ENCODE results near the gene STXBP1. TPM values are rescaled to one million over a fixed set of nuclear protein-coding genes. Genes with fewer than 3 reads are reported as not detected.

The STXBP1 gene
- total and polyA plus RNA-seq, 2 of the 13 experiments (the other 11 are each of a cell fraction or from before 2014, with no cell fraction given): 2.9 TPM

DNA sequence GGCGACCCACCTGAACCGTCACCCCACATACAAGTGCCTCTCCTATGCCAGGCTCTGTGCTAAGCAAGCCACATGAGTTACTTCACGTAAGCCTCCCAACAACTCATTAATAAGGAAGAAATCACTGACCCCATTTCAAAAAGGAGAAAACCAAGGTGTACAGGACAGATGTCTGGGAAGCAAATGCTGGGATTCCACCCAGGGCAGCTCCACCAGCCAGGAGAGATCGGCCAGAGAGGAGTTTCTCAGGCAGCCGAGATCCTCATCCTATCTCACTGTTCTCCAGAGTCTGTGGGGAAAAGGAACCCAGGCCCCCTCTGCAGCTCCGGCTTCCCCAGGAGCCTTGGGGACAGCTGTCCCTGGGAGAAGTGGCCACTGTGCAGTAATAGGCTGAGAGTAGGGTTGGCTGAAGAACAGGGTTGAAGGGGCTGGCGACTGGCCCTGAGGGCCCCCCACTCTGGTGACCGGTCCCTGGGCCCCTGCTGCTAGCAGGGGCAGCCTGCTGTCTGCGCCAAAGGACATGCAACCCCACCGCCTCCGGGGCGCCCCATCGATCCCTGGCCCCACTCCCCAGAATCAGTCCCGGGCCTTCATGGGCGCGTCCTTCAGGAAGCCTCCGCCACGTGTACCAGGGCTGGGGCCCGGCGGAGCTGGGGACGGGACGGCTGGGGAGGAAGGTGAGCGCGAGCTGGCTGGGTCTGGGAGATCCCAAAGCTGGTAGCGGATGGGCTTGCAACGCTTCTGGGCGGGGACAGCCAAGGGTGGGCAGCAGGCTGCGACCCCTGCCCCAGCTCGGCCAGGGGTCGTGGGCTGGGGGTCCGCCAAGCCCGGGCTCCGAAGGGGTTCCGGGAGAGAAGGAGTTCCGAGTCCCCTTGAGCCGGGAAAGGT, 44.1 kb upstream of the STXBP1 start (continued):
- TF ChIP-seq KDM4B (CRISPR knock-in tag; IDR thresholded peaks at IDR 0.05) (no peak), ZNF160 (CRISPR knock-in tag; IDR thresholded peaks at IDR 0.05) (no peak), ZNF564 (CRISPR knock-in tag; IDR thresholded peaks at IDR 0.05) (0 out of 2 replicates have a peak, but pooled peaks have one; percentile 47), ZNF891 (CRISPR knock-in tag; IDR thresholded peaks at IDR 0.05) (no peak), ZSCAN29 (CRISPR knock-in tag; conservative IDR thresholded peaks at IDR 0.05) (no peak), GABPB1 (CRISPR knock-in tag; IDR thresholded peaks at IDR 0.05) (0 out of 2 replicates have a peak, but pooled peaks have one; percentile 40), SETDB1 (CRISPR knock-in tag; IDR thresholded peaks at IDR 0.05; ENCODE audit: borderline replicate concordance) (no peak), SP5 (CRISPR knock-in tag; IDR thresholded peaks at IDR 0.05; ENCODE audit: borderline replicate concordance, low read depth) (no peak), MXI1 (IDR thresholded peaks at IDR 0.05; ENCODE audit: borderline replicate concordance, low read depth, low read length) (peak; percentile 53; the same call in 1 of the 3 replicates), ZNF3 (CRISPR knock-in tag; IDR thresholded peaks at IDR 0.05) (no peak), HNRNPL (IDR thresholded peaks at IDR 0.05; ENCODE audit: low read depth, low read length) (0 out of 2 replicates have a peak, but pooled peaks have one; percentile 24), ZNF768 (CRISPR knock-in tag; IDR thresholded peaks at IDR 0.05) (no peak; the same call in 1 of the 2 replicates), NFRKB (IDR thresholded peaks at IDR 0.05) (no peak), YEATS2 (CRISPR knock-in tag; IDR thresholded peaks at IDR 0.05; ENCODE audit: borderline replicate concordance) (peak; percentile 30; the same call in 1 of the 2 replicates), GABPA (IDR thresholded peaks at IDR 0.05; ENCODE audit: low read depth, low read length) (no peak), GABPA (CRISPR knock-in tag; IDR thresholded peaks at IDR 0.05; ENCODE audit: low read depth) (no peak)
- TF ChIP-seq, protein P1, sequence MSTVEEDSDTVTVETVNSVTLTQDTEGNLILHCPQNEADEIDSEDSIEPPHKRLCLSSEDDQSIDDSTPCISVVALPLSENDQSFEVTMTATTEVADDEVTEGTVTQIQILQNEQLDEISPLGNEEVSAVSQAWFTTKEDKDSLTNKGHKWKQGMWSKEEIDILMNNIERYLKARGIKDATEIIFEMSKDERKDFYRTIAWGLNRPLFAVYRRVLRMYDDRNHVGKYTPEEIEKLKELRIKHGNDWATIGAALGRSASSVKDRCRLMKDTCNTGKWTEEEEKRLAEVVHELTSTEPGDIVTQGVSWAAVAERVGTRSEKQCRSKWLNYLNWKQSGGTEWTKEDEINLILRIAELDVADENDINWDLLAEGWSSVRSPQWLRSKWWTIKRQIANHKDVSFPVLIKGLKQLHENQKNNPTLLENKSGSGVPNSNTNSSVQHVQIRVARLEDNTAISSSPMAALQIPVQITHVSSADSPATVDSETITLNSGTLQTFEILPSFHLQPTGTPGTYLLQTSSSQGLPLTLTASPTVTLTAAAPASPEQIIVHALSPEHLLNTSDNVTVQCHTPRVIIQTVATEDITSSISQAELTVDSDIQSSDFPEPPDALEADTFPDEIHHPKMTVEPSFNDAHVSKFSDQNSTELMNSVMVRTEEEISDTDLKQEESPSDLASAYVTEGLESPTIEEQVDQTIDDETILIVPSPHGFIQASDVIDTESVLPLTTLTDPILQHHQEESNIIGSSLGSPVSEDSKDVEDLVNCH (CRISPR knock-in tag; IDR thresholded peaks at IDR 0.05): no peak
- TF ChIP-seq, protein P2, sequence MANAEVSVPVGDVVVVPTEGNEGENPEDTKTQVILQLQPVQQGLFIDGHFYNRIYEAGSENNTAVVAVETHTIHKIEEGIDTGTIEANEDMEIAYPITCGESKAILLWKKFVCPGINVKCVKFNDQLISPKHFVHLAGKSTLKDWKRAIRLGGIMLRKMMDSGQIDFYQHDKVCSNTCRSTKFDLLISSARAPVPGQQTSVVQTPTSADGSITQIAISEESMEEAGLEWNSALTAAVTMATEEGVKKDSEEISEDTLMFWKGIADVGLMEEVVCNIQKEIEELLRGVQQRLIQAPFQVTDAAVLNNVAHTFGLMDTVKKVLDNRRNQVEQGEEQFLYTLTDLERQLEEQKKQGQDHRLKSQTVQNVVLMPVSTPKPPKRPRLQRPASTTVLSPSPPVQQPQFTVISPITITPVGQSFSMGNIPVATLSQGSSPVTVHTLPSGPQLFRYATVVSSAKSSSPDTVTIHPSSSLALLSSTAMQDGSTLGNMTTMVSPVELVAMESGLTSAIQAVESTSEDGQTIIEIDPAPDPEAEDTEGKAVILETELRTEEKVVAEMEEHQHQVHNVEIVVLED (CRISPR knock-in tag; IDR thresholded peaks at IDR 0.05; ENCODE audit: borderline replicate concordance): no peak
- TF ChIP-seq, protein P3, sequence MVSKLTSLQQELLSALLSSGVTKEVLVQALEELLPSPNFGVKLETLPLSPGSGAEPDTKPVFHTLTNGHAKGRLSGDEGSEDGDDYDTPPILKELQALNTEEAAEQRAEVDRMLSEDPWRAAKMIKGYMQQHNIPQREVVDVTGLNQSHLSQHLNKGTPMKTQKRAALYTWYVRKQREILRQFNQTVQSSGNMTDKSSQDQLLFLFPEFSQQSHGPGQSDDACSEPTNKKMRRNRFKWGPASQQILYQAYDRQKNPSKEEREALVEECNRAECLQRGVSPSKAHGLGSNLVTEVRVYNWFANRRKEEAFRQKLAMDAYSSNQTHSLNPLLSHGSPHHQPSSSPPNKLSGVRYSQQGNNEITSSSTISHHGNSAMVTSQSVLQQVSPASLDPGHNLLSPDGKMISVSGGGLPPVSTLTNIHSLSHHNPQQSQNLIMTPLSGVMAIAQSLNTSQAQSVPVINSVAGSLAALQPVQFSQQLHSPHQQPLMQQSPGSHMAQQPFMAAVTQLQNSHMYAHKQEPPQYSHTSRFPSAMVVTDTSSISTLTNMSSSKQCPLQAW (CRISPR knock-in tag; IDR thresholded peaks at IDR 0.05): peak; percentile 7
- TF ChIP-seq, protein P4, sequence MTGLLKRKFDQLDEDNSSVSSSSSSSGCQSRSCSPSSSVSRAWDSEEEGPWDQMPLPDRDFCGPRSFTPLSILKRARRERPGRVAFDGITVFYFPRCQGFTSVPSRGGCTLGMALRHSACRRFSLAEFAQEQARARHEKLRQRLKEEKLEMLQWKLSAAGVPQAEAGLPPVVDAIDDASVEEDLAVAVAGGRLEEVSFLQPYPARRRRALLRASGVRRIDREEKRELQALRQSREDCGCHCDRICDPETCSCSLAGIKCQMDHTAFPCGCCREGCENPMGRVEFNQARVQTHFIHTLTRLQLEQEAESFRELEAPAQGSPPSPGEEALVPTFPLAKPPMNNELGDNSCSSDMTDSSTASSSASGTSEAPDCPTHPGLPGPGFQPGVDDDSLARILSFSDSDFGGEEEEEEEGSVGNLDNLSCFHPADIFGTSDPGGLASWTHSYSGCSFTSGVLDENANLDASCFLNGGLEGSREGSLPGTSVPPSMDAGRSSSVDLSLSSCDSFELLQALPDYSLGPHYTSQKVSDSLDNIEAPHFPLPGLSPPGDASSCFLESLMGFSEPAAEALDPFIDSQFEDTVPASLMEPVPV (CRISPR knock-in tag; IDR thresholded peaks at IDR 0.05): no peak
- TF ChIP-seq, protein P5, sequence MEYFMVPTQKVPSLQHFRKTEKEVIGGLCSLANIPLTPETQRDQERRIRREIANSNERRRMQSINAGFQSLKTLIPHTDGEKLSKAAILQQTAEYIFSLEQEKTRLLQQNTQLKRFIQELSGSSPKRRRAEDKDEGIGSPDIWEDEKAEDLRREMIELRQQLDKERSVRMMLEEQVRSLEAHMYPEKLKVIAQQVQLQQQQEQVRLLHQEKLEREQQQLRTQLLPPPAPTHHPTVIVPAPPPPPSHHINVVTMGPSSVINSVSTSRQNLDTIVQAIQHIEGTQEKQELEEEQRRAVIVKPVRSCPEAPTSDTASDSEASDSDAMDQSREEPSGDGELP (IDR thresholded peaks at IDR 0.05; ENCODE audit: borderline replicate concordance, low read depth): no peak
- TF ChIP-seq, protein P6, sequence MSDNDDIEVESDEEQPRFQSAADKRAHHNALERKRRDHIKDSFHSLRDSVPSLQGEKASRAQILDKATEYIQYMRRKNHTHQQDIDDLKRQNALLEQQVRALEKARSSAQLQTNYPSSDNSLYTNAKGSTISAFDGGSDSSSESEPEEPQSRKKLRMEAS (IDR thresholded peaks at IDR 0.05): peak; percentile 68

All from HepG2 (cell line).